Measurements from ENCODE around the gene OCRL.
"Not testable (repeated sequence)": the region's sequence is repeated elsewhere in the genome, so short reads cannot be mapped to it uniquely, and the experiment has no call there.

The OCRL gene

DNA sequence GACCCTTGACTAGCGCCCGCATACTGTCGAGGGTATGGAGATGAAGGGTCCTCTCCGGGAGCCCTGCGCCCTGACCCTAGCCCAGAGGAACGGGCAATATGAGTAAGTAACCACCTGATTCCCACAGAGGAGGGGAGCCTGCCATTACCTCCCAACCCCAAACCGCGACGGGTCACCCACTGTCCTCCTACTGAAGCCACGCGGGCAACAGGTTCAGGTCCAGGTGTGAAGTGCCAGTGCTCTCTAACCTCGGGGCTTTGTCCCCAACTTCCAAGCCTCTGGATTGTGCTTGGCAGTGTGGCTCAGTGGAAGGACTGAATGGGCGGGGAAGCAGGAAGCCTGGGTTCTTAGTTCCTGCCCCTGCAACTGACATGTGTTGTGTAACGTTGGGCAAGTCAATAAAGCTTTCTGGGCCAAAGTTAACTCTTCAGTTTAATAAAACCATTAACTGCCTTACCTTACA lies 694 bp downstream of the OCRL start:
- peak; percentile 4 for DNase-seq

DNA sequence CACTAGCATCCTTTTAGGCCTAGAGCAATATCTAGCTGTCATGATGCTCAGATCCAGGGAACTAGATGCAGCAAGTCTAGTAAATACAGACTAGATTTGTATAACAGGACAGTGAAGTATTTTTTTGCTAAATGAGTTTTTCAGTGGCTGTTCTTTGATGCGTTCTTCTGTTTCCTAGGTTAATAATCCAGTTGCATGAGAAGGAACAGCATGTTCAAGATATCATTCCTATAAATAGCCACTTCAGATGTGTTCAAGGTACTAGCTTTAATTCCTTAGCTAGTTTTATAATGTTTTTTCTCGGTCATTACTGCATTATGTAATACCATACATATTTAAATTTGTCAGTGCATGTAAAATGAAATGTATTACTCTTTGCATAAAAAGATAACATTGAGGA lies 4.7 kb downstream of the OCRL start:
- DNase-seq, result no peak

DNA sequence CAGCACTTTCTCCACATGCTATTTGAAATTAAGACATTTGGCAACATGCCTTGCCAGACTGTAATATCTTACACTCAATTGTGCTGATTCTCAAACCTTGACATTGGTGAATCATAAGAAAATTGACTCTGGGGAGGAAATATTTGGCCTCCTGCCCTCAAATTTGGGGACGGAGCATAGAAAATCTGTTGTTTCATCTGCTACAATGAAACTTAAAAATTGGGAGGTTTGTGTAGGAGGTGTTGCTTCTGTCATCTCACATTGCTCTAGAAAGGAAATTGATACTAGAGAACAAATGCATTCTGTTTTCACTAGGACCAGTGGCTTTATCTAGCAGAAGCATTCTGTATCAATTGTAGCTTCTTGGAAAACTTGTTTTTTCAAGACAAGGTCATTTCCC lies 5.3 kb downstream of the OCRL start:
- no peak for DNase-seq

DNA sequence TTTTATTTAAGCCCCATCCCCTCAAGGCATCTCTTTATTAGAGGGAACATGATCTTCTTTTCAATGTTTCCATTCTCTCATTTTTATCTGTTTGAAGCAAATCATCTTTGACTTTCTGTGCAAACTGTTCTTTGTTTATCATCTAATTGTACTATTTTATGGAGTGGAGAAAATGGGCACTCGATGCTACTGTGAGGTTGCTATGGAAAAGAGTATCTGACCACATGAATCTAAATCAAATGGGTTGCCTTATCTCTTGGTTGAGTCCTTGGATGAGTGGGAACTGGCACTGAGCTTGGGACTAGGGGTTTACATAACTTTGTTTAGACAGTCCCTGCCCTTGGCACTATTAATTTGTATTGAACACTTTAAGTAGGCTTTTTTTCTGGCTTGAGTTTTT lies 9.1 kb downstream of the OCRL start:
- no peak for DNase-seq

DNA sequence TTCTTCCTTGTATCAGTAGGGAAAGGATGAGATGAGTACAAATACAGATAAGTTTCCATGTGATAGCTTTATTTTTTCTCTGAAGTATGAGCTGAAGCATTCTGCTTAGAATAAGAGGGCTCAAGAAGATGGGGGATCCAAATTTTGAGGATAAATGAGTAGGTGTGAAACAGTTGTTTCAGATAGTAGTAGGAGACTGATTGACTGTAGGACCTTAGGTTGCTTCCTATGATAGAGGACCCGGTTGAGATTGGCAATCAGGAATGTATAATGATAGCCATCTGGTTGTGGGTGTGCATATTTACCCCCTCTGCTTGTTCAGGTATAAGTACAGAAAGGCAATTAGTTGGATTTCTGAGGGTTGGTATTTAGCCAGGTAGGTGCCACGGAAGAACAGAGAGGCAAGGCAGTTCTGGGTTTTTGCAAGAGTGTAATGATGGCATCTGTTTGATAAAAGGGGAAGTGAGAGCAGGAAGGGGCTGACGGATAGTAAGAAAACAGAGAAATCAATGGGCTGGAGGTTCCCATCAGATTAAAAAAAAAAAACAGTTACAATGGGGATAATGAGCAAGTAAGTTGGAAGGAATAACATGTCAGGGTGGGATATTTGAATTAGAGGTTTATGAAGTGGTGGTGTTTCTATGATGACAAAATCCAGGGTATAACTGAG lies 13.7 kb downstream of the OCRL start:
- DNase-seq, result no peak

DNA sequence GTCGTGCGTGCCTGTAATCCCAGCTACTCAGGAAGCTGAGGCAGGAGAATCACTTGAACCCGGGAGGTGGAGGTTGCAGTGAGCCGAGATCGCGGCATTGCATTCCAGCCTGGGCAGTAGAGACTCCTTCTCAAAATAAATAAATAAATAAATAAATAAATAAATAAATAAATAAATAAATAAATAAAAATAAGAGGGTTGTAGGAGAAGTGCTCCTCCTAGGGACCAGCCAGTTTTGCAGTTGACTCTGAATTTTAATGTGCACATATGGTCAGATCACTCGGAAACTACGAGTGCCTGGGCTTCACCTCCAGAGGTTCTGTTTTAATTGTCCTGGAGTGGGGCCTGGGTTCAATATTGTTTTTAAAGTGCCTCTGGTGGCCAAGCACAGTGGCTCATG lies 14.8 kb downstream of the OCRL start:
- DNase-seq, result not testable (repeated sequence)

DNA sequence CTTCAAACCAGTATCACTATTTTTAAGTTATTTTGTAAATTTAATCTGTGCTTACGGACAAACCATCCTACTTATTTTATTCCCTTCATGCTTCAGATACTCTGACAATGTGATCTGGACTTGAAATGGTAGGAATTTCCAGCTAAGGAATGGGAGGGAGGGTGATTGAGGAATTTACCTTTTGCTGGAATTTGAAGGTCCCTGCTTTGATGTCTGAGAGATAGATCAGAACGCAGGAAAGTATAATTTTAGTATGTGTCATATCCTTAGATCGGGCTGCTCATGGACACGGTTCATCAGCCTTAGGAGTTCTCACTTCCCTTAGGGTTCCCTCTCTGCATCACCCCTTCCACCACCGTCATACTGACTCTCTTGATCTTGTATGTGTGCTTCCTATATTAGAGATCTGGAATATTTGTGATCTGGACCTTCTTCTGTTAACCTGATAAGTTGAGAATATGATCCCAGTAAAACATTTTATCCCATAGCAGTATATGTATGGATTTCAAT lies 16.8 kb downstream of the OCRL start:
- DNase-seq, result no peak

DNA sequence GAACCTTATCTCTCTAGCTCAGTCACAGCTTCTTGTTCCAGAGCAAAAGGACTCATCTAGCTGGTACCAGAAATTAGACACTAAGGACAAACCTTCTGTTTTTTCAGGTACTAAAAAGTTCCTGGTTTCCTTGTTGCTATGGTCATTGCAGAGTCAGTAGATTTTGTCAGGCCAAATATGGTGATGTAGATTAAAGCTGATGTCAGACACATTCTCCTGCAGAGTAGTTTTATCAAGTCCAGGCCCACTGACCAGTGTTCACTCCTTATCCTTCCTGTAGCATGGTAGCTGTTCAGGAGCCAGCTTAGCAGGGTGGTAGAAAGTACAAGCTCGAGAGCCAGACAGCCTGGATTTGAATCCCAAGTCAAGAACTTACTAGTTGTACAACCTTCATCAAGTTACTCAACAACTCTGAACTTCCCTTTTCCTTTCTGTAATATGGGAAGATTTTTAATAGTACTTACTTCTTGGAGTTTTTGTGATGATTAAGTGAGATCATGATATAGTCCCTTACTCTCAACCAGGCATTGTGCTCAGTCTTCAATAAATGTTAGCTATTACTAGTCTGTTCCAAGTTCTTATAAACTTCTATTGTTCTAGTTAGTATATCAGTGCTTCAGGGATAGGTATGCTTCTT lies 17.9 kb downstream of the OCRL start:
- DNase-seq, result no peak

DNA sequence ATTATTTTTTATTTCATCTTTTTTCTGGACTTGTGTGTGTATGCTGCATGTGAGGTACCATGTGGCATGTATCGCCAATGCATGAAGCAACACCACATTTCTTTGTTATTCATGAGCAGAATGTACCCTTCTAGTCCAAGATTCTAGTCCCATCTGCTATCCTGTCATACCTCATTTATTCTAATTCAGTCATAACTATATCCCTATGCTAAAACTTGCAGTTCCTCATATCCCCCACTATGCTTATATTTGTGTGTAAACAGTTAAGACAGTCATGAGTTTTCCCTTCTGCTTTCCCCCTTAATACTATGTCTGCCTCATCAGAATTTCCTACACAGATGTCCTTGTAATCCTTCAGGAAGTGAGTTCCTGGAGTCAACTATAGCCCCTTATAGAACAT lies 19.7 kb downstream of the OCRL start:
- DNase-seq, result no peak

DNA sequence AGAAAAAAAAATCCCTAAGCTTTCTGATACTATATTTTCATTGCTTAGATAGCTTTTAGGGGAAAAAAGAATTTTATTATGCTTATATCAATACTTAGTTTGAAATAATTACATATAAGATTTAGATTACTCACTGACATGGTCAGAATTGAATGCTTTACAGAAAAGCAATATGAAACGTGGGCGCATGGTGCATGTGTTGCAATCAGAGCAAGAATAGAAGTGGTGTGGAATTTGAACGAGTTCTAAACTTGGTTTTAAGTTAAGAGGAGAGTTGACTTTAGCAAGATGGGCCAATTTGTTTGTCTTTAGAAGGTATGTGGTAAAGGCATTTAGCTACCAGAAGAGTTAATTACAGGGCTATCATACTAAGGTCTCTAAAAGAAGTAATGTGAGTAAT lies 21.4 kb downstream of the OCRL start:
- DNase-seq, result no peak

DNA sequence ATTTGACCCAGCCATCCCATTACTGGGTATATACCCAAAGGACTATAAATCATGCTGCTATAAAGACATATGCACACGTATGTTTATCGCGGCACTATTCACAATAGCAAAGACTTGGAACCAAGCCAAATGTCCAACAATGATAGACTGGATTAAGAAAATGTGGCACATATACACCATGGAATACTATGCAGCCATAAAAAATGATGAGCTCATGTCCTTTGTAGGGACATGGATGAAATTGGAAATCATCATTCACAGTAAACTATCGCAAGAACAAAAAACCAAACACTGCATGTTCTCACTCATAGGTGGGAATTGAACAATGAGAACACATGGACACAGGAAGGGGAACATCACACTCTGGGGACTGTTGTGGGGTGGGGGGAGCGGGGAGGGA lies 24.3 kb downstream of the OCRL start:
- not testable (repeated sequence) for DNase-seq

DNA sequence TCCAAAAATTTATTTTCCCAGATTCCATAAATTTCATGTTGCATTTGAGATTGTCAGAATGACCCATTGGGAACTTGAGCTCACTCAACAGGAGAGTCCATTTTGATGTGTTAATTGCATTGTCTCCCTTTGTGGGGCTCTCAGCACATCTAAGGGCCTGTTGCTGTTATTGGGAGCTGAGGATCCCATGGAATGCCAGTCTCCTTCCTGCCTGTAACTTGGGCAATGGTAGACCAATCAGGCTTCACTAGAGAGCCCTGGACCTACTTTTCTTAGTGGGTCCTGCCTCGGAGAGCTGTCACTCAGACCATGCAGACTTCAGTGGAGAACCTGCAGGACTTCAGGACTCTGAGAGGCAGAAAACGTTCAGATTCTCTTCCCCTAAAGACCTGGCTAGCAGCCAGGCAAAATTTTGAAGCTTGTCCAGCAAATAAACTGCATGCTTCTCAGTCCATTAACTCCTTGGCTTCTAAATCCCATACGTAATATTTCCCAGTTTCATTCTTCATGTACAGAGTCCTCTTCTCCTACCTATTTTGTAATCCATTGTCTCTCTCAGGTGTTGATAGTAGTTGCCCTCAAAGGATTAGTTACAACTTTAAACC lies 25.1 kb downstream of the OCRL start:
- DNase-seq, result no peak

DNA sequence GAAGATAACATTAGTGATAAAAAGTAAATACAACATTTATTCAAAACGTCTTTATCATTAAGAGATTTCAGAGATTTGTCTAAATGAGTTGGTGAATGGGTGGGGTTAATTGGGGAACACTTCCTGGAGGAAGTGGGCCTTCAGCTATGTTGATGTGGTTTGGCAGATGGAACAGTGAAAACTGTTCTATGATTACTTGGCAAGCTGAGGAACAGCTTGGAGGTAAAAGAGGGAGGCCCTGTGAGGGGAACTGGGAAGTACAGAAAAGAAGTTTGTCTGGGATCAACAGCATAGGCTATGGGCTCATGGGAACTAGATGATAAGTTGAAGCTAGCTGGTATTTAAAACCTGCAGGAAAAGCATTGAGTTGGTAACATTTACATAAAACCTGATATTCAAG lies 26.0 kb downstream of the OCRL start:
- DNase-seq, result no peak

DNA sequence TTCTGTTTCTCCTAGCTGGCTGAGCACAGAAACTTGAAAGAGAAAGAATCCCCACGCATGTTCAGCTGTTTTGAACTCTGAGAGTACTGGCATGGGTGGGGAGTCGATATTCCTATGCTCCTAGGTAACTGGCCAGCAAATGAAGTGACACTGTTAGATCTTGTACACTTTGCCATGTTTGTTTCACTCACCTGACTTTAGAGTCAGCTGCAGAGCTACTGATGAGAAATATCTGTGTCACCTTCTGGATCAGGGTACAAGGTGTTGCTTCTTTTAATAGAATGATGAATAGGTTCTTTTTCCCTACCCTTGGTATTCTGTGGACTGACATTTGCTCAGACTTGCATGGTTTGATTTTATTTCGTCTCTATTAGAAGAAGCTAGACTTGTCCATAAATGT lies 28.3 kb downstream of the OCRL start:
- no peak for DNase-seq

DNA sequence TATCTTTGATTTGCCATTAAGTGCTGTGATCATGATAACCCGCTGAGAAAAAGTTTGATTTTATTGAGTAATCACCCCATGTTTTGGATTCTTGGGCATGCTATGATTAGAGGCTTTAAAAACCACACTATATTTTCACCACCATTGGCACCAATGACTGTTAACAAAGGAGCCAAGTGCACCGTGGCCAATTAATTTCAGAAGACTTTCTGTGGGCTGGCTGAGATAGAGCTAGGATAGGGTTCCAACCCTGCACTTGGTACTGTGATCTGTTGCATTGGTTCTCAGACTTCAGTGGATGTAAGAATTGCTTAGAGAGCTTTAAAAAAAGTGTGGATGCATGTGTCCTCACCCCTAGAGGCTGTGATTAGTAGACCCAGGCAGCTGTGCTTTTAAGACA lies 32.4 kb downstream of the OCRL start:
- DNase-seq, result no peak

DNA sequence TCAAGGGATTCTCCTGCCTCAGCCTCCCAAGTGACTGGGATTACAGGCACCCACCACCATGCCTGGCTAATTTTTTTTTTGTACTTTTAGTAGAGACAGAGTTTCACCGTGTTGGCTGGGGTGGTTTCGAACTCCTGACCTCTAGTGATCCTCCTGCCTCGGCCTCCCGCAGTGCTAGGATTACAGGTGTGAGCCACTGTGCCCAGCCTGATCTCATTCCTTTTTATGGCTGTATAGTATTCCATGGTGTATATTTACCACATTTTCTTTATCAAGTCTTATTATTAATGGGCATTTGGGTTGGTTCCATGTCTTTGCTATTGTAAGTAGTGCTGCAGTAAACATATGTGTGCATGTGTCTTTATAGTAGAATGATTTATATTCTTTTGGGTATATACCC lies 33.6 kb downstream of the OCRL start:
- DNase-seq, result not testable (repeated sequence)

DNA sequence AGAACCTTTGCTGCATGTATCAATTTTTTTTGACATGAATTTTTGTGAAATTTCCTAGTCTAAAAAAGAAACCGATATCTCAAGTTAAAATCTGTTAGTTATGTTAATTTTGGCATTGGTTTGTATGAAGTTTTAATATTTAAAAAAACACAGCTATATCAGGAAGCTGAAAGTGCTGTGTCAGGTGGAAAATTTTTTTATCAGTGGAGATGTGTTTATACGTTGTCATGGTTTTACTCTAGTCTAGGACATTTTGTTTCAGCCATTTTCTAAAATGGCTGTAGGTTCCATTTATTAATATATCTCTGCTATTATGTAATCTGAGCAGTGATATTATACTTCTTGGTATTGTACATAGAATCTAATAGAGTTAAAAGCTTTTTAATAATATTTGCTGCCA lies 34.2 kb downstream of the OCRL start:
- no peak for DNase-seq

DNA sequence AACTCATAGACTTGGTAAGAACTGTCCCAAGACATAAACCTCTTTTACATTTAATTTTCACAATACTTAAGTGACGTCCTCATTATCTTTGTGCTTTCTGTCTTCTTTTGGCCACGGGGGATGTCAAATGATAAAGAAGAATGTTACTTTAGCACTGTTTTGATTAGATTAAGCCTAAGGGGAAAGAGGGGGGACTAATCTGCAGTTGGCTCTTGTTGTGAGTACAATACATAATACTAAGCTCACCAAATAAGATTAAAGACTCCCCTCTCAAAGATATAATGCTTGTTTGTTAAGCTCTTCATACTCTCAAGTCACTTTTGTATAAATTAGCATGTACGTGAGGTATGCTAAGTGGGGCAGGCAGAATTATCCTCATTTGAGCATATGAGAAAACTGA lies 36.5 kb downstream of the OCRL start:
- DNase-seq, result no peak

DNA sequence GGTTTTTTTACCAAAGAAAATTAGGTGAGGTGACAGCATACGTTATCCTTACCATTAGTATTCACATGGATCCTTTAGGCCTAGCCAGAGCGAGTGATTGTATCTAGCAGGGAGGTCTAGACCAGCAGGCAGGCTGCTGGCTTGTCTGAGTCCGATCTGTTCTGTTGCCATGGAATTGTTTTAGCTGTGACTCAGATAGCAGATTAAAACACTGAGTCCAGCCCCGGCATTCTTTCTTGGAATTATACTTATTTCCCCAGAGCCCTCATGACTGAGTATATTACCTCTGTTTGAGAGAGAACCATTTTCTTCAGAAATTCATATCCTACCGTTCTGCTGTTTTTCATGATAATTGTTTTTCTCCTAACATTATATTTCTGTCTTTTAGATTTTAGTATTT lies 37.4 kb downstream of the OCRL start:
- no peak for DNase-seq

DNA sequence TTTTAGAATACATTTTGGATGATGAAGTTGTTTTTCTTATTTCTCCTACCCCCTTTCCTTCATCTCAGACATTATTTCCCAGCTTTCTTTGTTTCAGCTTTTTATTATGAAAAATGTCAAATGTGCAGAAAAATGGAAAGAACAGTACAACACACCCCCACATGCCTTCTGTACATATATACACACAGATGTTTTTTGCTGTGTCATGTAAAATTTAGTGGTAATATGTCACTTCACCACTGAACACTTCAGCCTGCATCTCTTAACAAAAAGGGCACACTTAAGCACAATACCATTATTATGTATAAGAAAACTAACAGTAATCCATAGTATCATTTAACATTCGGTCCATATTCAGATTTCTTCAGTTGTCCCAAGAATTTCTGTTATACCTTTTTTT lies 37.8 kb downstream of the OCRL start:
- DNase-seq, result no peak

DNA sequence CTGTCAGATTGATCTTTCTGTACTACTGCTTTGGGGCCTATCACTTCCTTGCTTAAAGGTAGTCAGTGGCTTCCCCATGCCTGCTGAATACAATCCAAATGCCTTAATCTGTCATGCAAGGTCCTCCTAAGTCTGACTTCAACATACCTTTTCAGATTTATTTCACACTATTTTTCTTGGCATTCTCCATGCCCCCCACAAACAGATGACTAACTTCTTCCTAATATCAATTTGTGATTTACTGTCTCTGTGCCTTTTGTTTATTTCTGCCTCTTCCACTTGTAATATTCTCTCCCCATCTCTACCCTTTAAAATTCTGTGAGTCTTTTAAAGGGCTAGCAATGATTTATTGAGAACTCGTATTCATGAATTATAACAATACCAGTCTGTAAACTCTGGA lies 41.8 kb downstream of the OCRL start:
- no peak for DNase-seq

DNA sequence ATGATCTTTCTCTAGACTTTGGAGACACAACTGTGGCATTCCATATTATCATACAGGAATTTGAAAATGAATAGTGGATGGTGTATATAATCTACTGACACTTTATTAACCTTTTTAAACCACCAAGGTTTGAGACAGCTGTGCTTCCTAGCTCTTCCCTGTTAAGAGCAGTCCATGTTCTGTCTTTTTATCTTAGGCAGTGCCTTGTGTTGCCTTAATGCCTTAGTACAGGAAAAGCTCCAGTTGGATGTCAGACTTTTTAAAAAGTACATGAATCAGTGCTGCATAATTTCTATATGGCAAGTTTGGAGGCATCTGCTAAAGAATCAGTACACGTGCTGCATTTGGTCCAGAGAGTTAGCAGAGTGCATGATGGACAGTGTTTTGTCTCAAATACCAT lies 45.1 kb downstream of the OCRL start:
- no peak for DNase-seq

DNA sequence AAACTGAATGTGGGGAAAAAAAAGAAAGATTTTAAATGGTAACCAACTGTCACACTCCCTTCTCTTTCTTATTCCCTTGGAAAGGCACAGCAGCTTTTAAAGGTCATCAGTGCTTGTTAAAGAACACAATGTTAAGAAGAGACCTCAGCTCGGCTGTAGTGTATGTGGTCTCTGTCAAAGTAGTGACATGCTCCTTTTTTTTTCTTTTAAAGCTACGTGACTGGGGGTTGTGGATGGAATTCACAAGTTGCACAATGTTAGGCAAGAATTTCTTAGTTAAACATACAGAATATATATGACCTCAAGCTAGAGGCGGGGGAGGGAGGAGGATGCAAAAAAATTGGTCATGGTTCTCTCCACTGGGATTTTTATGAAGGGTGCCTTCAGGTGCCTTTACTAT lies 45.6 kb downstream of the OCRL start:
- DNase-seq, result no peak

DNA sequence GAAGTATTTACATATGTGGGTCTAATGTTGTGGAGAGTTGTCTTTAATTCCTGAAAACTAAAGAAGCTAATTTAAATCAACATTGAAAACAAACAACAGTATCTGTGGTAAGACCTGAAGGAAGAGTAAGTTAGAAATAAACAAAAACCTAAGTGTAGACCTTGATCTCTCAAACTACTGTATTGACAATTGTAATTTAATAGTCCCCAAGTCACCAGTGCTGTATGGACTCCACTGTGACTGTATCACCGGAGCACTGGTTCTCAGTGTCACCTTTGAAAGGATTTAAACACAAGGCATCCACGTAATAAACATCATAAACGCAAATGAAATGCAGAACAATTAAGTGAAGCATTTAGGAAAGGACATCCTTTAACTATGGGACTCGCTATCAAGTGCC lies 46.4 kb downstream of the OCRL start:
- DNase-seq, result no peak

DNA sequence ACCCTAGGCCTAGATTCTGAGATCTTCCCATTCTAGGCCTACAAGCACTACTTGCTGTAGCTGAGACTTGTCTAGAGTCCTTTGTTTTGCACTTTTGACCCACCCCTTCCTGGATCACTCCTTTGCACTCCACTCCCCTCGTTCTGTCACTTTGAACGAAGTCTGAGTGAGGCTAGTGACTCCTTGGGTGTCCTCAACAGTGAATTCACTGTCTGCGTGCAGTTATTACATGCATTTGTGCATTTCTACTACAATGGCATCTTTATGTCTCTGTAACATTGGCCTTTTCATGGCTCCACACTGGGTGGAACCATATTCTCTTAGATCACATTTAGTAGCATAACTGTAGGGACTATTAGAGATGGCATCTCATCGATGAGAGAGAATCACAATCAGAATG lies 50.5 kb downstream of the OCRL start:
- no peak for DNase-seq

Measured in NCI-H1105 (cell line).